ENCODE data around the gene NTPCR.
A peak's percentile ranks its signal among the peaks of the same experiment; 100 is the strongest.

The NTPCR gene

GRCh38 chr1:232927830-232928505, 22.4 kb upstream of the NTPCR start:
- no peak for DNase-seq

GRCh38 chr1:232932486-232933425, 17.7 kb upstream of the NTPCR start:
- no peak for DNase-seq

GRCh38 chr1:232936941-232937340, 13.5 kb upstream of the NTPCR start:
- DNase-seq: no peak

GRCh38 chr1:232937741-232938375, 12.6 kb upstream of the NTPCR start:
- DNase-seq: peak; percentile 95

- no peak for DNase-seq
These were observed 11.5 kb upstream of the NTPCR start for GRCh38 chr1:232938926-232939325.

- no peak for DNase-seq
These were observed 10.7 kb upstream of the NTPCR start for GRCh38 chr1:232939748-232940147.

GRCh38 chr1:232940262-232940661, 10.1 kb upstream of the NTPCR start:
- no peak for DNase-seq

- no peak for DNase-seq
These were observed 7.8 kb upstream of the NTPCR start for GRCh38 chr1:232942413-232943294.

- peak; percentile 17 for DNase-seq
These were observed 6.6 kb upstream of the NTPCR start for GRCh38 chr1:232943679-232944252.

- peak; percentile 82 for DNase-seq
These were observed 6.1 kb upstream of the NTPCR start for GRCh38 chr1:232944347-232944746.

GRCh38 chr1:232949636-232950196, 695 bp upstream of the NTPCR start:
- no peak for DNase-seq

- DNase-seq: no peak
These were observed 769 bp downstream of the NTPCR start for GRCh38 chr1:232951180-232951579.

- no peak for DNase-seq
These were observed 1.2 kb downstream of the NTPCR start for GRCh38 chr1:232951605-232952004.

- peak; percentile 22 for DNase-seq
These were observed 2.4 kb downstream of the NTPCR start for GRCh38 chr1:232952514-232953499.

GRCh38 chr1:232954594-232955365, 4.4 kb downstream of the NTPCR start:
- DNase-seq: no peak

- no peak for DNase-seq
These were observed 5.7 kb downstream of the NTPCR start for GRCh38 chr1:232956081-232956480.

- no peak for DNase-seq
These were observed 7.7 kb downstream of the NTPCR start for GRCh38 chr1:232958067-232958466.

- peak; percentile 47 for DNase-seq
These were observed 12.6 kb downstream of the NTPCR start for GRCh38 chr1:232962761-232963745.
